SK-N-MC (cell line): ENCODE data around the gene COLGALT1.

Experiments
- EZH2 ChIP-seq: fragments of 200-600 bp; sonication (generic); IDR thresholded peaks from one replicate; pipeline ENCODE4 v1.6.1; 2017; ENCODE audit warnings: antibody characterized with exemption
- POLR2AphosphoS5 ChIP-seq: IDR thresholded peaks from 2 replicates; pipeline ENCODE4 v1.6.1; 2012; ENCODE audit warnings: mild to moderate bottlenecking, low read depth, low read length, borderline replicate concordance

GRCh38 chr19:17555929-17556813 is 722 bp downstream of the COLGALT1 start:
- no peak for TF ChIP-seq POLR2AphosphoS5
- TF ChIP-seq EZH2: no peak
